Parathyroid adenoma (tissue), 2 donors: ENCODE data around the gene CITED2.

ENCODE experiments used
- H2AFZ ChIP-seq: fragments of 300-600 bp; sonication (generic); one replicate; pipeline ENCODE4 v1.7.0; 2017; ENCODE audit warnings: antibody characterized with exemption, mild to moderate bottlenecking
- H3K27ac ChIP-seq: fragments of 300-600 bp; sonication (generic); one replicate; pipeline ENCODE4 v1.7.0; 2017
- H3K27me3 ChIP-seq: fragments of 300-600 bp; sonication (generic); one replicate; pipeline ENCODE4 v1.7.0; 2017; ENCODE audit warnings: low read length; ENCODE audit not compliant: control insufficient read depth, insufficient read depth
- H3K36me3 ChIP-seq: fragments of 300-600 bp; sonication (generic); one replicate; pipeline ENCODE4 v1.7.0; 2017; ENCODE audit warnings: low read length; ENCODE audit not compliant: control insufficient read depth, insufficient read depth
- H3K4me1 ChIP-seq: fragments of 300-600 bp; sonication (generic); one replicate; pipeline ENCODE4 v1.7.0; 2017; ENCODE audit warnings: control low read depth
- H3K4me2 ChIP-seq: fragments of 300-600 bp; sonication (generic); one replicate; pipeline ENCODE4 v1.7.0; 2017; ENCODE audit warnings: low read length
- H3K4me3 ChIP-seq: fragments of 300-600 bp; sonication (generic); one replicate; pipeline ENCODE4 v1.7.0; 2017; ENCODE audit warnings: low read depth, low read length
- H3K79me2 ChIP-seq: fragments of 300-600 bp; sonication (generic); one replicate; pipeline ENCODE4 v1.7.0; 2017; ENCODE audit warnings: control low read depth
- H3K9ac ChIP-seq: fragments of 300-600 bp; sonication (generic); one replicate; pipeline ENCODE4 v1.7.0; 2017; ENCODE audit warnings: mild to moderate bottlenecking
- H3K9me3 ChIP-seq: fragments of 300-600 bp; sonication (generic); one replicate; pipeline ENCODE4 v1.7.0; 2017; ENCODE audit warnings: low read length; ENCODE audit not compliant: control insufficient read depth
- CTCF ChIP-seq: fragments of 300-600 bp; sonication (generic); IDR thresholded peaks from one replicate; pipeline ENCODE4 v1.7.0; 2017; ENCODE audit warnings: antibody characterized with exemption, mild to moderate bottlenecking
- donor health status: primary hyperparathyroidism.

Gene CITED2

DNA sequence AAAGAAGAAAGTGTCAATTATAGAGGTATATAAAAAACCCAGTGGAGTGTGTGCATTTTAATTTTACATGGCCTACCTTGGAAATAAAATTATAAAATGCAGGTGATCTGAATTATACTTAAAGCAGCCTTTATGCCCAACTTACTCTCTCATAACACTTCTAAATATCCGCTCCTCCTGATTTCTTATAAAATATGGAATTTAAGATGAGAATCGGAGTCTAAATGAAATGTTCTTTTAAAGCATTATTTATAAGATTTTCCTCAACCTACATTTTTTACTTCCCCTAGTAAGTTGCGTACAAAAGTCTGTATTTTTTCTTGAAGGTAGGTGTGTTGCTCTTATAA lies 3.5 kb downstream of the CITED2 start:
- no peak for TF ChIP-seq CTCF
- Histone ChIP-seq H3K4me1 (peaks cover 22% of the 10 kb centered on the region), H2AFZ (no peak overlapping the region), H3K9me3 (no peaks in the 10 kb centered on the region), H3K9ac (peak overlapping the region; percentile 55), H3K4me2 (peak overlapping the region; percentile 89), H3K4me3 (peak overlapping the region; percentile 91), H3K27me3 (no peaks in the 10 kb centered on the region), H3K27ac (peak overlapping the region; percentile 97), H3K79me2 (peaks cover 27% of the 10 kb centered on the region), H3K36me3 (peaks cover 31% of the 10 kb centered on the region)

DNA sequence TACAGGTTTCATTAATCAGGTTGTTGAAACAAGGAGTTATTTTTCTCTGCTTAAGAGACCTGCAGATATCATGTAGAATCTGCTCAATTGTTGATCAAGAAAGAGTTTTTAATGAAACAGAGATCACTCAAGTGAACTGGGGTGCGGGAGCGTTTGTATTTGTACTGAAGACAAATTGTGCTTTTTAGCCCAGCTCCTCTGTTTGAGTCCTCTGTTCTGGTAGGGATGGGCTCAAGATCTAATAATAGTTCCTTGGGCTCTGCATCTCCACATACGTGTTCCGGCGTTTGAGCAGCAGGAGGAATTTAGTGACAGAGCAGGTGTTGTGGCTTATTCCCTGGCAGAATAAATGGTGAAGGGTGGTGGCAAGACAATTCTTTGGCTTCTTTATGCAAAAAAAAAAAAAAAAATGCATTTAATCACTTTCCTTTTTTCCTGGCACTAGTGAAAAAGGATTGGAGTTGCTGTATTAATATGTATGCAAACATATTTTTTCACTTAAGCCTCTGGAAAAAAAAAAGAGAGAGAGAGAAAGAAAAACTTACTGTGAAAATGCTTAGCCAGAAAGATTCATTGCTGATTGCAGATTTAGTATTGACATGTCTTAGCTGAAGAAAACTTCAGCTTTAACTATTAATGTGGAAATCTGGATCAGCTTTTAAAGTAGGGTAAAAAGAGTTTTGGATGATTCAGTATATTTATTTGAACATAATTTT lies 4.0 kb downstream of the CITED2 start:
- Histone ChIP-seq H3K27me3 (no peaks in the 10 kb centered on the region), H3K9ac (peak overlapping the region; percentile 55), H3K36me3 (peaks cover 31% of the 10 kb centered on the region), H3K9me3 (no peaks in the 10 kb centered on the region), H2AFZ (no peak overlapping the region), H3K4me3 (peak overlapping the region; percentile 91), H3K79me2 (peaks cover 27% of the 10 kb centered on the region), H3K27ac (peak overlapping the region; percentile 97), H3K4me2 (peak overlapping the region; percentile 89), H3K4me1 (peaks cover 22% of the 10 kb centered on the region)
- TF ChIP-seq CTCF, result no peak

- Histone ChIP-seq H3K36me3 (peaks cover 31% of the 10 kb centered on the region), H3K9ac (peak overlapping the region; percentile 9), H3K4me2 (peak overlapping the region; percentile 89), H3K27me3 (no peaks in the 10 kb centered on the region), H2AFZ (no peak overlapping the region), H3K4me3 (peak overlapping the region; percentile 91), H3K27ac (peak overlapping the region; percentile 97), H3K79me2 (peaks cover 27% of the 10 kb centered on the region), H3K9me3 (no peaks in the 10 kb centered on the region), H3K4me1 (peaks cover 22% of the 10 kb centered on the region)
- TF ChIP-seq CTCF, result peak; percentile 84
These were observed 4.7 kb downstream of the CITED2 start for GRCh38 chr6:139369568-139370282.

- Histone ChIP-seq H2AFZ (no peak overlapping the region), H3K79me2 (peaks cover 24% of the 10 kb centered on the region), H3K9me3 (no peaks in the 10 kb centered on the region), H3K9ac (no peak overlapping the region), H3K27ac (peak overlapping the region; percentile 97), H3K36me3 (peaks cover 29% of the 10 kb centered on the region), H3K4me2 (peak overlapping the region; percentile 36), H3K4me1 (peaks cover 22% of the 10 kb centered on the region), H3K27me3 (no peaks in the 10 kb centered on the region), H3K4me3 (peak overlapping the region; percentile 91)
- no peak for TF ChIP-seq CTCF
These were observed 5.4 kb downstream of the CITED2 start for GRCh38 chr6:139369068-139369467.
